Measurements from ENCODE around the gene C20orf141. TPM values are rescaled to one million over a fixed set of nuclear protein-coding genes. Genes with fewer than 3 reads are reported as not detected.

Gene C20orf141
- total RNA-seq, 2 donors from 2014 or later, result not detected

DNA sequence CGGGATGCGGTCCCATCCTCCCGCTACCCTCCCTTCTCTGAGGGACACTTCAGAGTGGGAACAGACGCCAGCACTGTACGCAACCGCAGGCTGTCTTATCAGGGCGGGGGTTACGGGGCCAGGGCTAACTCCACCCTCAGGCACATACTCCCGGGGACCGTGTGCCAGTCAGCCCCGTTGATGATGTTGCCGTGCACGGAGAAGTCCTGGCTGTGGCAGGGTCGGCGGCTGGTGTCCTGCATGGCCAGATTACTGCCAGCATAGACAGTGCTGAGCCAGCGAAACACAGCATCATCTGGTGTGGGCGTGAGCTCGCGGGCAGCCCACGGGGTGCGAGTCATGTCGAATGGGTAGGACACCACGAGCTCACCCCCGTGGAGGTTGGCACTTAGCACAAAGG lies 19.3 kb upstream of the C20orf141 start:
- Mint-ChIP-seq H3K27ac (no peak overlapping the region), H3K4me1 (peaks cover 9% of the 10 kb centered on the region), H3K9me3 (no peaks in the 10 kb centered on the region), H3K27me3 (ENCODE audit: insufficient read depth) (peaks cover 7% of the 10 kb centered on the region), H3K36me3 (ENCODE audit: low read depth) (peaks cover 38% of the 10 kb centered on the region), H3K4me3 (no peak overlapping the region)
- Histone ChIP-seq H3K9me3 (ENCODE audit: control insufficient read depth, low read length) (no peaks in the 10 kb centered on the region), H3K4me3 (ENCODE audit: low read length) (no peak overlapping the region), H3K36me3 (ENCODE audit: control insufficient read depth, insufficient read depth, low read length) (peaks cover 27% of the 10 kb centered on the region), H3K27me3 (ENCODE audit: control insufficient read depth, insufficient read depth, low read length, poor library complexity, severe bottlenecking) (no peaks in the 10 kb centered on the region), H3K4me1 (ENCODE audit: control insufficient read depth, insufficient read depth, low read length) (no peaks in the 10 kb centered on the region), H3K9ac (ENCODE audit: extremely low read depth, low read length, poor library complexity, severe bottlenecking) (no peak overlapping the region), H3K27ac (ENCODE audit: low read depth, low read length) (no peak overlapping the region)
- no peak for DNase-seq
- WGBS, 2 experiments (ENCODE audit: insufficient coverage in 1 of 2, insufficient read length in 1 of 2), result 90 to 96% methylated on average over 20 to 24 of the region's 24 CpGs
- TF ChIP-seq, protein P1, sequence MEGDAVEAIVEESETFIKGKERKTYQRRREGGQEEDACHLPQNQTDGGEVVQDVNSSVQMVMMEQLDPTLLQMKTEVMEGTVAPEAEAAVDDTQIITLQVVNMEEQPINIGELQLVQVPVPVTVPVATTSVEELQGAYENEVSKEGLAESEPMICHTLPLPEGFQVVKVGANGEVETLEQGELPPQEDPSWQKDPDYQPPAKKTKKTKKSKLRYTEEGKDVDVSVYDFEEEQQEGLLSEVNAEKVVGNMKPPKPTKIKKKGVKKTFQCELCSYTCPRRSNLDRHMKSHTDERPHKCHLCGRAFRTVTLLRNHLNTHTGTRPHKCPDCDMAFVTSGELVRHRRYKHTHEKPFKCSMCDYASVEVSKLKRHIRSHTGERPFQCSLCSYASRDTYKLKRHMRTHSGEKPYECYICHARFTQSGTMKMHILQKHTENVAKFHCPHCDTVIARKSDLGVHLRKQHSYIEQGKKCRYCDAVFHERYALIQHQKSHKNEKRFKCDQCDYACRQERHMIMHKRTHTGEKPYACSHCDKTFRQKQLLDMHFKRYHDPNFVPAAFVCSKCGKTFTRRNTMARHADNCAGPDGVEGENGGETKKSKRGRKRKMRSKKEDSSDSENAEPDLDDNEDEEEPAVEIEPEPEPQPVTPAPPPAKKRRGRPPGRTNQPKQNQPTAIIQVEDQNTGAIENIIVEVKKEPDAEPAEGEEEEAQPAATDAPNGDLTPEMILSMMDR (conservative IDR thresholded peaks at IDR 0.05), result no peak

DNA sequence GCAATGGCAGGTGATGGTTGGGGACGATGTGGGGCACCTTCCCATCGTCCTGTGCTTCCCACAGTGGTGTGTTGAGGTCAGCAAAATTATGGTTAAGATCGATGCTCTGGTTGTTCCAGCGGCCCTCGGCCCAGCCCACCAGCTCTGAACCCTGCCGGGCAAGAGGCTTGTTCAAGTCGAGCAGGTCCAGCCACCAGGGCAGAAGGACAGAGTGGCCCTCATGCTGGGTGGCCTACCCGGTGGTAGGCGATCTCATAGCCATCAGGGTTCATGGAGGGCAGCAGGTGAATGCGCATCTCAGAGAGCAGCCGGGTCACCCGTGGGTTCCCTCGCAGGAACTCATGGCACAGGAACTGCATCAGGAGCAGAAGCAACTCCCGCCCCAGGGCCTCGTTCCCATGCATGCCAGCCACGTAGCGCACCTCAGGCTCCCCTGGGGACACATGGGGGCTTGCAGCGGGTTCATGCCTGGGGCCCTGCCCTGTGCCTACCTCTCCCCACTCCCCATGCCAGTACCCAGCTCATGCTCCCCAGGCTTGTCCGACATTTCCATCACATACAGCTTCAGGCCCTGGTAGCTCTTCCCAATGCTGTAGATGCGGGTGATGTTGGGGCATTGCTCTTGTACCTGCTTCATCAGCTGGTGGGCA lies 18.7 kb upstream of the C20orf141 start:
- 92 to 95% methylated on average over 15 to 20 of the region's 20 CpGs for WGBS, 2 experiments (ENCODE audit: insufficient coverage in 1 of 2, insufficient read length in 1 of 2)
- H3K36me3 Mint-ChIP-seq (ENCODE audit: low read depth), result peaks cover 38% of the 10 kb centered on the region
- DNase-seq, result no peak

DNA sequence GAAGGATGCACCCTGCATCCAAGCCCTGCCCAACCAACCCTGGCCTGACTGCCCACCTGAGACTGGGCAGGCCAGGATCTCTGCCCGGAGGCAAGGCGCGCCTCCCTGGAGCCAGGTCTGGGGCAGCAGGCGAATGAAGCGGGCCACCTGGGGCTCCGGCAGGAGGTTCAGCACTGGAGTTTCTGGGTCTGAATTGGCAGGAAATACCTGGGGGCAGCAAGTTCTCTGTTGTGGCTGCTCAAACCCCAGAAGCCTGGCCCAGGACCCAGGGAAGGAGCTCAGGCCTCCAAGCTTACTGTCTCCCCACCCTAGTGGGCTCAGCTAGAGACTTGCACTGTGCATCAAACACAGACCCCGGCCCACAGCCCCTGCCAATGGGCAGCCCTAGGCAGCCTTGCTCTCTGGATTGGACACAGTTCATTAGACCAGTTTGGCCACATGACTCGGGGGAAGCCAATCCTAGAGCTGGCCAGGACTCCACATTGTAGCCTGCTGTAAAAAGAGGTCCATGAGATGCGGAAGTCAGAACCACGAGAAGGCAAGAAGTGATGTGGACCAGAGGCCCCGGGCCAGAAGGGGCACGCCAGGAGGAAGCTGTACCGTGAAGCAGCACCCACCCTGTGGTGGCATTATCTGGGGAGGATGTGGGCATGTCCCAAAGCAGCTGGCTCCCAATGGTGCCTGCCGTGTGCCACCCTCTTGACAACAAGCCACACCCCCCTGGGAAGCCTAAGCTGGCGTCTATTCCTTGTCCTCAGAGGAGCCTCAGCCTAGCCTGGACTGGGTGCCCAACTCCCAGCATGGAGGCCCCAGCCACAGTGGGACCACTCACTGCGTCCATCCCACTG lies 17.4 kb upstream of the C20orf141 start:
- no peak overlapping the region for H3K27ac Mint-ChIP-seq
- peaks cover 18% of the 10 kb centered on the region for H3K4me1 Mint-ChIP-seq
- no peaks in the 10 kb centered on the region for H3K9me3 Mint-ChIP-seq
- H3K27me3 Mint-ChIP-seq (ENCODE audit: insufficient read depth), result peaks cover 13% of the 10 kb centered on the region
- 86 to 100% methylated on average over 6 to 16 of the region's 16 CpGs for WGBS, 2 experiments (ENCODE audit: insufficient coverage in 1 of 2, insufficient read length in 1 of 2)
- no peak overlapping the region for H3K4me3 Mint-ChIP-seq
- Histone ChIP-seq H3K27ac (ENCODE audit: low read depth, low read length) (no peak overlapping the region), H3K9me3 (ENCODE audit: control insufficient read depth, low read length) (no peaks in the 10 kb centered on the region), H3K4me3 (ENCODE audit: low read length) (no peak overlapping the region), H3K9ac (ENCODE audit: extremely low read depth, low read length, poor library complexity, severe bottlenecking) (no peak overlapping the region), H3K4me1 (ENCODE audit: control insufficient read depth, insufficient read depth, low read length) (no peaks in the 10 kb centered on the region), H3K27me3 (ENCODE audit: control insufficient read depth, insufficient read depth, low read length, poor library complexity, severe bottlenecking) (peaks cover 14% of the 10 kb centered on the region), H3K36me3 (ENCODE audit: control insufficient read depth, insufficient read depth, low read length) (peaks cover 27% of the 10 kb centered on the region)
- peaks cover 38% of the 10 kb centered on the region for H3K36me3 Mint-ChIP-seq (ENCODE audit: low read depth)
- DNase-seq, result no peak
- TF ChIP-seq, protein P1 (conservative IDR thresholded peaks at IDR 0.05), result no peak

More for the DNA sequence above, 18.7 kb upstream of the C20orf141 start:
- H3K27me3 Mint-ChIP-seq (ENCODE audit: insufficient read depth), result peaks cover 8% of the 10 kb centered on the region
- H3K9me3 ChIP-seq (ENCODE audit: control insufficient read depth, low read length), result no peaks in the 10 kb centered on the region
- H3K9ac ChIP-seq (ENCODE audit: extremely low read depth, low read length, poor library complexity, severe bottlenecking), result no peak overlapping the region
- H3K36me3 ChIP-seq (ENCODE audit: control insufficient read depth, insufficient read depth, low read length), result peaks cover 27% of the 10 kb centered on the region
- peaks cover 13% of the 10 kb centered on the region for H3K4me1 Mint-ChIP-seq
- no peak overlapping the region for H3K27ac Mint-ChIP-seq
- no peak overlapping the region for H3K4me3 ChIP-seq (ENCODE audit: low read length)
- TF ChIP-seq, protein P1 (conservative IDR thresholded peaks at IDR 0.05), result no peak
- no peak overlapping the region for H3K27ac ChIP-seq (ENCODE audit: low read depth, low read length)
- H3K4me1 ChIP-seq (ENCODE audit: control insufficient read depth, insufficient read depth, low read length), result no peaks in the 10 kb centered on the region
- H3K9me3 Mint-ChIP-seq, result no peaks in the 10 kb centered on the region
- peaks cover 2% of the 10 kb centered on the region for H3K27me3 ChIP-seq (ENCODE audit: control insufficient read depth, insufficient read depth, low read length, poor library complexity, severe bottlenecking)
- no peak overlapping the region for H3K4me3 Mint-ChIP-seq
